ENCODE data around the gene MRPL10.

The MRPL10 gene

GRCh38 chr17:47812146-47812920 lies 19.0 kb downstream of the MRPL10 start:
- no peak for DNase-seq

GRCh38 chr17:47811709-47812108 lies 19.6 kb downstream of the MRPL10 start:
- no peak for DNase-seq

GRCh38 chr17:47810901-47811635 lies 20.3 kb downstream of the MRPL10 start:
- no peak for DNase-seq

- peak; percentile 55 for DNase-seq
Measured at GRCh38 chr17:47810200-47810821, 21.0 kb downstream of the MRPL10 start.

GRCh38 chr17:47808830-47809480 lies 22.4 kb downstream of the MRPL10 start:
- no peak for DNase-seq

GRCh38 chr17:47808036-47808829 lies 23.1 kb downstream of the MRPL10 start:
- no peak for DNase-seq

- DNase-seq: no peak
Measured at GRCh38 chr17:47807421-47807820, 23.9 kb downstream of the MRPL10 start.

GRCh38 chr17:47806913-47807255 lies 24.5 kb downstream of the MRPL10 start:
- DNase-seq: no peak

- DNase-seq: no peak
Measured at GRCh38 chr17:47806026-47806912, 25.1 kb downstream of the MRPL10 start.

- no peak for DNase-seq
Measured at GRCh38 chr17:47804461-47804860, 26.9 kb downstream of the MRPL10 start.

- no peak for DNase-seq
Measured at GRCh38 chr17:47803751-47804150, 27.6 kb downstream of the MRPL10 start.

- no peak for DNase-seq
Measured at GRCh38 chr17:47803201-47803600, 28.1 kb downstream of the MRPL10 start.

- peak; percentile 66 for DNase-seq
Measured at GRCh38 chr17:47802341-47803022, 28.9 kb downstream of the MRPL10 start.

- no peak for DNase-seq
Measured at GRCh38 chr17:47801906-47802305, 29.4 kb downstream of the MRPL10 start.

- no peak for DNase-seq
Measured at GRCh38 chr17:47801176-47801765, 30.1 kb downstream of the MRPL10 start.

- DNase-seq: no peak
Measured at GRCh38 chr17:47800686-47801085, 30.7 kb downstream of the MRPL10 start.

- no peak for DNase-seq
Measured at GRCh38 chr17:47797797-47798196, 33.5 kb downstream of the MRPL10 start.

GRCh38 chr17:47792979-47793378 lies 38.4 kb downstream of the MRPL10 start:
- no peak for DNase-seq

- DNase-seq: no peak
Measured at GRCh38 chr17:47792457-47792856, 38.9 kb downstream of the MRPL10 start.

- no peak for DNase-seq
Measured at GRCh38 chr17:47791025-47791424, 40.3 kb downstream of the MRPL10 start.
